Peyer's patch (tissue), 4 donors: ENCODE data around the gene ARHGAP30. TPM values are rescaled to one million over a fixed set of nuclear protein-coding genes. Genes with fewer than 3 reads are reported as not detected.

Source experiments
- DNase-seq, 3 donors: peaks; one replicate each; pipeline ENCODE4 v3.0.0-alpha.2; 2017 to 2019
- H3K27ac ChIP-seq, 4 donors: fragments of 200-600 bp; sonication (generic); one replicate each; pipeline ENCODE4 v1.5.1; 2016 to 2019
- H3K27me3 ChIP-seq, 2 donors: fragments of 200-600 bp; sonication (generic); one replicate each; pipeline ENCODE4 v1.5.1; 2019
- H3K36me3 ChIP-seq, 3 donors: fragments of 200-600 bp; sonication (generic); one replicate each; pipeline ENCODE4 v1.5.1; 2016 to 2019
- H3K4me1 ChIP-seq, 4 donors: fragments of 200-600 bp; sonication (generic); one replicate each; pipeline ENCODE4 v1.5.1; 2016 to 2019
- H3K4me3 ChIP-seq, 4 donors: fragments of 200-600 bp; sonication (generic); 1 replicate in 3 of 4; 2 replicates in 1 of 4; pipeline ENCODE4 v1.5.1; 2016 to 2019; ENCODE audit warnings: mild to moderate bottlenecking in 1 of 4
- H3K9me3 ChIP-seq, 4 donors: fragments of 200-600 bp; sonication (generic); one replicate each; pipeline ENCODE4 v1.5.1; 2016 to 2019; ENCODE audit warnings: mild to moderate bottlenecking in 1 of 4
- POLR2A ChIP-seq, 2 donors: fragments of 450-650 bp; IDR thresholded peaks; one replicate each; pipeline ENCODE4 v1.5.1; 2017; ENCODE audit warnings: antibody characterized with exemption in 2 of 2, mild to moderate bottlenecking in 2 of 2, moderate library complexity in 2 of 2
- total RNA-seq, 4 donors: library from RNA; depleted of rRNA; stranded (reverse); fragments of >200 nt; gene quantifications; one replicate each; pipeline ENCODE4 v1.1.0, GENCODE V29; 2016
- TF ChIP-seq, protein P1 (sequence below), 6 experiments: fragments of 450-650 bp in 4 of 6; fragments of 200-600 bp in 2 of 6; sonication (generic) in 1 of 6; IDR thresholded peaks; one replicate each; pipeline ENCODE4 v1.5.1; 2017 to 2019; ENCODE audit warnings: antibody characterized with exemption in 6 of 6, mild to moderate bottlenecking in 3 of 6, moderate library complexity in 1 of 6

Gene ARHGAP30
- total RNA-seq, 4 donors from 2014 or later = 5.1 to 31.4 (median 6.7) TPM

DNA sequence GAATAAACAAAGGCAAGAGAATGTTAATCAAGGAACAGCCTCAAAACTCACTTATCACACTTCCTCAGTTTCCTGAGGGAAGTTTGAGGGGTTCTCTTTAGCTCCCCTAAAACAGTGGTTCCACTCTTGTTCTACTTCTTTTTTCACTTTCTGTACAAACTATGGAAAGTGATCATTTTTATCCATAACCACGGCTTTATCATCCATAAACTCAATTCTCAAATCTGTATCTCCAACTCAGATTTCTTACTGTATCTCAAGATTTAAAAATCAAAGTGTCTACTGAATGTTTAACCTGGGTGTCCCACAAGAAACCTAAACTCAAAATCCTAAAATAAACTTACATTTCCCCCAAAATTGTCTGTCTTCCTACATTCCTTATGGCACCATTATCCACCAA, 44.2 kb upstream of the ARHGAP30 start:
- Histone ChIP-seq H3K4me1 (peaks cover 3 to 31% (median 13%) of the 10 kb centered on the region in 4 donors), H3K4me3 (no peak overlapping the region), H3K27ac (no peak overlapping the region), H3K9me3 (no peaks in the 10 kb centered on the region), H3K36me3 (peaks cover 0 to 8% (median 0%) of the 10 kb centered on the region in 3 donors), H3K27me3 (no peaks in the 10 kb centered on the region)
- TF ChIP-seq POLR2A (IDR thresholded peaks at IDR 0.05) = no peak
- TF ChIP-seq, protein P1, sequence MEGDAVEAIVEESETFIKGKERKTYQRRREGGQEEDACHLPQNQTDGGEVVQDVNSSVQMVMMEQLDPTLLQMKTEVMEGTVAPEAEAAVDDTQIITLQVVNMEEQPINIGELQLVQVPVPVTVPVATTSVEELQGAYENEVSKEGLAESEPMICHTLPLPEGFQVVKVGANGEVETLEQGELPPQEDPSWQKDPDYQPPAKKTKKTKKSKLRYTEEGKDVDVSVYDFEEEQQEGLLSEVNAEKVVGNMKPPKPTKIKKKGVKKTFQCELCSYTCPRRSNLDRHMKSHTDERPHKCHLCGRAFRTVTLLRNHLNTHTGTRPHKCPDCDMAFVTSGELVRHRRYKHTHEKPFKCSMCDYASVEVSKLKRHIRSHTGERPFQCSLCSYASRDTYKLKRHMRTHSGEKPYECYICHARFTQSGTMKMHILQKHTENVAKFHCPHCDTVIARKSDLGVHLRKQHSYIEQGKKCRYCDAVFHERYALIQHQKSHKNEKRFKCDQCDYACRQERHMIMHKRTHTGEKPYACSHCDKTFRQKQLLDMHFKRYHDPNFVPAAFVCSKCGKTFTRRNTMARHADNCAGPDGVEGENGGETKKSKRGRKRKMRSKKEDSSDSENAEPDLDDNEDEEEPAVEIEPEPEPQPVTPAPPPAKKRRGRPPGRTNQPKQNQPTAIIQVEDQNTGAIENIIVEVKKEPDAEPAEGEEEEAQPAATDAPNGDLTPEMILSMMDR (IDR thresholded peaks at IDR 0.05) = no peak
- DNase-seq = no peak

DNA sequence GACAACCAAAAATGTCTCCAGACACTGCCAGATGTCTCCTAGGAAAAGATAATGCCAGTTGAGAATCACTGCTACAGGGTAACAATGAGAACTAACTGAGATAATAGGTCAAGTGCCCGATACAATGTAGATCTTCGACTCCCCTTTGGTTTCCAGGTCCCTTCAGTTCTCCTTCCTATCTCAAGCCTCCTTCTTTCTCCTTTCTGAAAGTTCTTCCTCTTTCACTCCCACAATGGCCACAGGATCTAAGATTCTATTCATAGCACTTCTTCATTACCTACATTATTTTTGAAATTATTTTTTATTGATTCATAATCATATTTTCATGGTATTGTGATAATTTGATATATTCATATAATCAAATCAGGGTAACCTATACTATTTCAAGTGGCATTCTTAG, 41.8 kb upstream of the ARHGAP30 start:
- Histone ChIP-seq H3K27ac (no peak overlapping the region), H3K4me1 (peaks cover 0 to 19% (median 4%) of the 10 kb centered on the region in 4 donors), H3K27me3 (no peaks in the 10 kb centered on the region), H3K9me3 (no peaks in the 10 kb centered on the region), H3K4me3 (no peak overlapping the region), H3K36me3 (peaks cover 0 to 8% (median 0%) of the 10 kb centered on the region in 3 donors)
- TF ChIP-seq, protein P1 (IDR thresholded peaks at IDR 0.05) = no peak
- no peak for TF ChIP-seq POLR2A (IDR thresholded peaks at IDR 0.05)
- no peak for DNase-seq

DNA sequence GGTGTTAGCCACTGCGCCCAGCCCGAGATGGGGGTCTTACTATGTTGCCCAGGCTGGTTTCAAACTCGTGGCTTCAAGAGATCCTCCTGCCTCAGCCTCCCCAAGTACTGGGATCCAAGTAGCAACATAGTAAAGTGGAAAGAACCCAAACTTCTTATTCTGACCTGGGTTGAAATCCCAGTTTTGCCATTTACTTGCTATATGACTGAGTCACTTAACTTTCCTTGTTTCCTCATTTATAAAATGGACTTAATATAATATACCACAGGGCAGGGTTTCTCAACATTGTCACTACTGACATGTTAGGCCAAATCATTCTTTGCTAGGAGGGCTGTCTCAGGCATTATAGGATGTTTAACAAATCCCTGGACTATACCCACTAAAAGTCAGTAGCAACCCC, 41.4 kb upstream of the ARHGAP30 start:
- H3K27ac ChIP-seq = no peak overlapping the region
- peaks cover 0 to 8% (median 0%) of the 10 kb centered on the region in 3 donors for H3K36me3 ChIP-seq
- peaks cover 0 to 15% (median under 1%) of the 10 kb centered on the region in 4 donors for H3K4me1 ChIP-seq
- H3K27me3 ChIP-seq = no peaks in the 10 kb centered on the region
- no peaks in the 10 kb centered on the region for H3K9me3 ChIP-seq
- H3K4me3 ChIP-seq = no peak overlapping the region
- no peak for DNase-seq
- no peak for TF ChIP-seq POLR2A (IDR thresholded peaks at IDR 0.05)
- TF ChIP-seq, protein P1 (IDR thresholded peaks at IDR 0.05) = no peak

DNA sequence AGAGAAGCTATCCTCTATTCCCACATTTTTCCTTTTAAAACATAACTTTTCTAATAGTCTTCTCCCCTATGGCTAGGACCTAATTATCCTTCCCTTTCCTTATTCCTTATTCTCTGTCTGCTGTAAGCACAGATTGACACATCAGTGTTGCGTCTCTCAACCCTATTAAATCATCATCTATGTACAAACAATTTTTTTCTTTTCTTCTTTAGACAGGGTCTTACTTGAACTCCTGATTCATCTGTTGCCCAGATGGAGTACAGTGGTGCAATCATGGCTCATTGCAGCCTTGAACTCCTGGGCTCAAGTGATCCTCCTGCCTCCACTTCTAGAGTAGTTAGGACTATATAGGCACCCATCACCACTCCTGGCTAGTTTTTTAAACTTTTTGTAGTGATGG, 36.7 kb upstream of the ARHGAP30 start:
- Histone ChIP-seq H3K36me3 (peaks cover 0 to 21% (median 0%) of the 10 kb centered on the region in 3 donors), H3K4me3 (no peak overlapping the region), H3K27me3 (no peaks in the 10 kb centered on the region), H3K27ac (no peak overlapping the region), H3K4me1 (no peaks in the 10 kb centered on the region), H3K9me3 (no peaks in the 10 kb centered on the region)
- TF ChIP-seq, protein P1 (IDR thresholded peaks at IDR 0.05) = no peak
- no peak for TF ChIP-seq POLR2A (IDR thresholded peaks at IDR 0.05)
- DNase-seq = no peak

DNA sequence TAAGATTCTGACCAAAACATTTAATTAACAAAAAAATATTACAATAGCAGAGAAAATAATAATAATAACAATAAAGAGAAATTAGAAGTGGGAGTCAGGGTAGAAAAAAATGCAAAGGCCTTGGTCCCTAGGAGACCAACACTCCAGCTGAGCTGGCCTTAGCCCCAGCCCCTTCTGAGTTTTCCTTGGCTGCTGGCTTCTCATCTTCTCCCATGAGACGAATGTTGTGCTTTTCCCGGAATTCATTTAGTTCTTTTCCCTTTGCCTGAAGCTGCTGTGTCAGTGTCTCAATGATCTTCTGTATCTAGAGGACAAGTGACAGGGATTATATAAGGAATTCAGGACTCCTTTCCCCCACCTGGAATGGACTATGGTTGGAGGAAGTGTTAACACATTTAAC, 30.9 kb upstream of the ARHGAP30 start:
- H3K4me1 ChIP-seq = peaks cover 0 to 11% (median 4%) of the 10 kb centered on the region in 4 donors
- H3K4me3 ChIP-seq = no peak overlapping the region
- peaks cover 0 to 25% (median 0%) of the 10 kb centered on the region in 3 donors for H3K36me3 ChIP-seq
- H3K27ac ChIP-seq = no peak overlapping the region
- TF ChIP-seq, protein P1 (IDR thresholded peaks at IDR 0.05) = no peak
- no peak for TF ChIP-seq POLR2A (IDR thresholded peaks at IDR 0.05)
- DNase-seq = no peak
- H3K9me3 ChIP-seq = no peaks in the 10 kb centered on the region
- no peaks in the 10 kb centered on the region for H3K27me3 ChIP-seq
